ENCODE data around the gene PKHD1.
"Not testable (repeated sequence)": the region's sequence is repeated elsewhere in the genome, so short reads cannot be mapped to it uniquely, and the experiment has no call there.

The PKHD1 gene

GRCh38 chr6:51953246-51953645 is 134.2 kb downstream of the PKHD1 start:
- Histone ChIP-seq H3K23ac (ENCODE audit: low read length) (no peak overlapping the region), H3K36me3 (ENCODE audit: control insufficient read depth in 1 of 2, insufficient read depth in 2 of 2, low read length in 2 of 2) (no peaks in the 10 kb centered on the region), H4K91ac (ENCODE audit: low read depth, low read length) (no peak overlapping the region), H3K9ac (ENCODE audit: low read length) (no peak overlapping the region), H3K27ac (ENCODE audit: low read depth, low read length) (no peak overlapping the region), H3K14ac (ENCODE audit: low read length) (no peak overlapping the region), H2AFZ (ENCODE audit: insufficient read depth, low read length, poor library complexity) (no peak overlapping the region), H3K4ac (ENCODE audit: low read depth, low read length) (no peak overlapping the region), H3K18ac (ENCODE audit: low read length) (no peak overlapping the region), H3K79me1 (ENCODE audit: low read length) (no peaks in the 10 kb centered on the region), H4K12ac (ENCODE audit: low read depth, low read length) (no peak overlapping the region), H3K4me3 (ENCODE audit: low read depth, low read length) (no peak overlapping the region), H3K27me3 (ENCODE audit: insufficient read depth, low read length) (no peaks in the 10 kb centered on the region), H2BK5ac (ENCODE audit: low read depth, low read length, poor library complexity) (no peak overlapping the region), H3K4me2 (ENCODE audit: low read length) (no peak overlapping the region), H2BK12ac (ENCODE audit: low read length) (no peak overlapping the region), H4K8ac (ENCODE audit: low read depth, low read length) (no peak overlapping the region), H3K79me2 (ENCODE audit: control insufficient read depth, insufficient read depth, low read length, poor library complexity) (no peaks in the 10 kb centered on the region), H3K9me3 (ENCODE audit: insufficient read depth, low read depth, low read length) (no peaks in the 10 kb centered on the region), H3K4me1 (ENCODE audit: control insufficient read depth in 1 of 2, insufficient read depth in 2 of 2, low read length in 2 of 2) (no peaks in the 10 kb centered on the region), H2BK120ac (ENCODE audit: insufficient read depth, low read length, poor library complexity) (no peak overlapping the region), H2AK5ac (ENCODE audit: low read length) (no peak overlapping the region)
- peak in 1 of 2 donors; percentile 65 for DNase-seq

DNA sequence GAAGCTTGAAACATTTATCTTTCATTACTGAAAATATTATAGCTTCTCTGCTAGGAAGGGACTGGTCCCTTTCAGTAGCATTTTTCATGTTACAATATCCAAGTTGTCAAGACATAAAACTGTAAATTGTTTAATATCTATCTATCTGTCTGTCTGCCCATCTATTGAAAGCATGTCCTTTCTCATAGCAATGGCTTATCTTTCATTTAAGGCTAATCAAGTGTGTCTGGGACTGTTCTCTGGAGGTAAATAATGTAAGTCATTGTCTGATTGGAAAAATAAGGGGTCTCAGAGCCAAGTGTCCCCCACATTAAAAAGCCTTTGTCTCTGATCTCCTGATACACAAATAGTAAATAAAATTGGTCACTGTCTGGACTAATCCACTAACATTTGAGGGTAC is 135.5 kb downstream of the PKHD1 start:
- Histone ChIP-seq H3K9ac (ENCODE audit: low read length) (no peak overlapping the region), H4K12ac (ENCODE audit: low read depth, low read length) (no peak overlapping the region), H3K4me1 (ENCODE audit: control insufficient read depth in 1 of 2, insufficient read depth in 2 of 2, low read length in 2 of 2) (no peaks in the 10 kb centered on the region), H2BK5ac (ENCODE audit: low read depth, low read length, poor library complexity) (no peak overlapping the region), H3K4ac (ENCODE audit: low read depth, low read length) (no peak overlapping the region), H3K23ac (ENCODE audit: low read length) (no peak overlapping the region), H3K4me2 (ENCODE audit: low read length) (no peak overlapping the region), H4K8ac (ENCODE audit: low read depth, low read length) (no peak overlapping the region), H2AFZ (ENCODE audit: insufficient read depth, low read length, poor library complexity) (no peak overlapping the region), H3K36me3 (ENCODE audit: control insufficient read depth in 1 of 2, insufficient read depth in 2 of 2, low read length in 2 of 2) (no peaks in the 10 kb centered on the region), H3K4me3 (ENCODE audit: low read depth, low read length) (no peak overlapping the region), H2AK5ac (ENCODE audit: low read length) (no peak overlapping the region), H3K27ac (ENCODE audit: low read depth, low read length) (no peak overlapping the region), H2BK12ac (ENCODE audit: low read length) (no peak overlapping the region), H3K79me2 (ENCODE audit: control insufficient read depth, insufficient read depth, low read length, poor library complexity) (no peaks in the 10 kb centered on the region), H3K18ac (ENCODE audit: low read length) (no peak overlapping the region), H3K14ac (ENCODE audit: low read length) (no peak overlapping the region), H3K27me3 (ENCODE audit: insufficient read depth, low read length) (no peaks in the 10 kb centered on the region), H4K91ac (ENCODE audit: low read depth, low read length) (no peak overlapping the region), H3K79me1 (ENCODE audit: low read length) (no peaks in the 10 kb centered on the region), H3K9me3 (ENCODE audit: insufficient read depth, low read depth, low read length) (no peaks in the 10 kb centered on the region), H2BK120ac (ENCODE audit: insufficient read depth, low read length, poor library complexity) (no peak overlapping the region)
- no peak for DNase-seq

- no peaks in the 10 kb centered on the region for H3K36me3 ChIP-seq (ENCODE audit: control insufficient read depth in 1 of 2, insufficient read depth in 2 of 2, low read length in 2 of 2)
- H2BK5ac ChIP-seq (ENCODE audit: low read depth, low read length, poor library complexity): no peak overlapping the region
- H4K8ac ChIP-seq (ENCODE audit: low read depth, low read length): no peak overlapping the region
- H3K27ac ChIP-seq (ENCODE audit: low read depth, low read length): no peak overlapping the region
- no peak overlapping the region for H2AK5ac ChIP-seq (ENCODE audit: low read length)
- no peak overlapping the region for H3K4me2 ChIP-seq (ENCODE audit: low read length)
- DNase-seq: no peak
- no peak overlapping the region for H3K18ac ChIP-seq (ENCODE audit: low read length)
- no peak overlapping the region for H4K91ac ChIP-seq (ENCODE audit: low read depth, low read length)
- no peaks in the 10 kb centered on the region for H3K79me1 ChIP-seq (ENCODE audit: low read length)
- no peak overlapping the region for H3K4me3 ChIP-seq (ENCODE audit: low read depth, low read length)
- H3K23ac ChIP-seq (ENCODE audit: low read length): no peak overlapping the region
- no peaks in the 10 kb centered on the region for H3K4me1 ChIP-seq (ENCODE audit: control insufficient read depth in 1 of 2, insufficient read depth in 2 of 2, low read length in 2 of 2)
- no peak overlapping the region for H2BK120ac ChIP-seq (ENCODE audit: insufficient read depth, low read length, poor library complexity)
- H3K79me2 ChIP-seq (ENCODE audit: control insufficient read depth, insufficient read depth, low read length, poor library complexity): no peaks in the 10 kb centered on the region
- peak overlapping the region; percentile 45 for H3K9ac ChIP-seq (ENCODE audit: low read length)
- H3K4ac ChIP-seq (ENCODE audit: low read depth, low read length): no peak overlapping the region
- H4K12ac ChIP-seq (ENCODE audit: low read depth, low read length): no peak overlapping the region
- no peak overlapping the region for H2AFZ ChIP-seq (ENCODE audit: insufficient read depth, low read length, poor library complexity)
- H3K9me3 ChIP-seq (ENCODE audit: insufficient read depth, low read depth, low read length): no peaks in the 10 kb centered on the region
- no CpG with 5 or more reads among the region's 5 CpGs for WGBS (ENCODE audit: extremely low coverage, insufficient coverage, insufficient read length)
- H2BK12ac ChIP-seq (ENCODE audit: low read length): no peak overlapping the region
- no peaks in the 10 kb centered on the region for H3K27me3 ChIP-seq (ENCODE audit: insufficient read depth, low read length)
- no peak overlapping the region for H3K14ac ChIP-seq (ENCODE audit: low read length)
Measured at GRCh38 chr6:51949526-51949925, 137.9 kb downstream of the PKHD1 start.

- no CpG with 5 or more reads among the region's 2 CpGs for WGBS (ENCODE audit: extremely low coverage, insufficient coverage, insufficient read length)
- not testable (repeated sequence) for H2BK12ac ChIP-seq (ENCODE audit: low read length); H3K4ac ChIP-seq (ENCODE audit: low read depth, low read length); H2AK5ac ChIP-seq (ENCODE audit: low read length); H3K23ac ChIP-seq (ENCODE audit: low read length); H3K4me2 ChIP-seq (ENCODE audit: low read length); H3K79me2 ChIP-seq (ENCODE audit: control insufficient read depth, insufficient read depth, low read length, poor library complexity); H2AFZ ChIP-seq (ENCODE audit: insufficient read depth, low read length, poor library complexity); H2BK5ac ChIP-seq (ENCODE audit: low read depth, low read length, poor library complexity); DNase-seq; H3K27me3 ChIP-seq (ENCODE audit: insufficient read depth, low read length); H3K79me1 ChIP-seq (ENCODE audit: low read length); H3K4me1 ChIP-seq (ENCODE audit: control insufficient read depth in 1 of 2, insufficient read depth in 2 of 2, low read length in 2 of 2); H3K36me3 ChIP-seq (ENCODE audit: control insufficient read depth in 1 of 2, insufficient read depth in 2 of 2, low read length in 2 of 2); H3K9ac ChIP-seq (ENCODE audit: low read length); H3K27ac ChIP-seq (ENCODE audit: low read depth, low read length); H3K14ac ChIP-seq (ENCODE audit: low read length); H3K9me3 ChIP-seq (ENCODE audit: insufficient read depth, low read depth, low read length); H3K4me3 ChIP-seq (ENCODE audit: low read depth, low read length); H2BK120ac ChIP-seq (ENCODE audit: insufficient read depth, low read length, poor library complexity); H4K91ac ChIP-seq (ENCODE audit: low read depth, low read length); H4K8ac ChIP-seq (ENCODE audit: low read depth, low read length); H4K12ac ChIP-seq (ENCODE audit: low read depth, low read length); H3K18ac ChIP-seq (ENCODE audit: low read length)
Measured at GRCh38 chr6:51939695-51940094, 147.7 kb downstream of the PKHD1 start.

Measured in trophoblast cell (in vitro differentiated cells and primary cell).